Rectal smooth muscle tissue (tissue), 1 donor: ENCODE results near the gene ALG3.
"Not testable (repeated sequence)": the region's sequence is repeated elsewhere in the genome, so short reads cannot be mapped to it uniquely, and the experiment has no call there.

Experiments used
- H3K27ac ChIP-seq: one replicate; pipeline ENCODE4 v1.7.0; 2013; ENCODE audit warnings: low read depth, low read length, inconsistent platforms
- H3K27me3 ChIP-seq: one replicate; pipeline ENCODE4 v1.7.0; 2013; ENCODE audit warnings: low read length; ENCODE audit not compliant: control insufficient read depth, insufficient read depth
- H3K36me3 ChIP-seq: one replicate; pipeline ENCODE4 v1.7.0; 2013; ENCODE audit warnings: low read length; ENCODE audit not compliant: control insufficient read depth, insufficient read depth
- H3K4me1 ChIP-seq: one replicate; pipeline ENCODE4 v1.7.0; 2013; ENCODE audit warnings: low read length; ENCODE audit not compliant: control insufficient read depth, insufficient read depth
- H3K4me3 ChIP-seq: one replicate; pipeline ENCODE4 v1.7.0; 2013; ENCODE audit warnings: low read length
- H3K9ac ChIP-seq: one replicate; pipeline ENCODE4 v1.7.0; 2013; ENCODE audit warnings: low read length

The ALG3 gene

DNA sequence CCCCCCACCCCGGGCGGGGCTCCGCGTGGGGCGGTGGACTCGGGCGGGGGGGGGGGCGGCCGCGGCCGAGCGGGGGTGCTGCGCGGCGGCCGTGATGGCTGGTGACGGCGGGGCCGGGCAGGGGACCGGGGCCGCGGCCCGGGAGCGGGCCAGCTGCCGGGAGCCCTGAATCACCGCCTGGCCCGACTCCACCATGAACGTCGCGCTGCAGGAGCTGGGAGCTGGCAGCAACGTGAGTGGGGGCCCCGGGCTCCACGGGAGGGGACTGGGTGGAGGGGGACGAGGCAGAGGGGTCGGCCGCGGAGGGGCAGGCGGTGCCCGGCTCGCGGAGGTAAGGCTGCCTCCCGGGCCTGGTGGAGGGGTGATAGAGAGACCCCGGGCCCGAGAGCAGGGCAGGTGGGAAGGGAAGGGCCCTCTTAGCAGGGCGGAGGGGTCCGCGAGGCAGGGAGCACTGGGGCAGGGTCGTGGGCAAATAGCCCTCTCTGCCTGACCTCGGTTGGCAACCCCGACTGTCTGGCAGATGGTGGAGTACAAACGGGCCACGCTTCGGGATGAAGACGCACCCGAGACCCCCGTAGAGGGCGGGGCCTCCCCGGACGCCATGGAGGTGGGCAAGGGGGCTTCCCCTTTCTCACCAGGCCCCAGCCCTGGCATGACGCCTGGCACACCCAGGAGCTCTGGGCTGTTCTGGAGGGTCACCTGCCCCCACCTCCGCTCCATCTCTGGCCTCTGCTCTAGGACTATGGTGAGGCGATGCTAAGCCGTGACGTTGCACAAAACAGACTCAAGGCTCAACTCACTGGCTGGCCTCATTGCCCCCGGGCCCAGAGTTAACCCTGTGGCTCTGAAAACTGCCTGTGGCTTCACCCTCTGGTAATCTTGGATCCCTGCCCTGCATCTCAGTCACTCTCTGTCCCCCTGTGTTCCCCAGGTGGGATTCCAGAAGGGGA, 27.5 kb upstream of the ALG3 start, which contains the start of gene ECE2:
Gene ECE2, plus strand, starts transcription at position 62 of the 950 bp plus-strand sequence. Its CDS starts 132 bp downstream, at position 194.
- H3K4me1 ChIP-seq = no peaks in the 10 kb centered on the region
- H3K4me3 ChIP-seq = no peak within 1 kb of the TSS
- H3K27ac ChIP-seq = no peak within 1 kb of the TSS
- H3K9ac ChIP-seq = no peak within 1 kb of the TSS
- H3K27me3 ChIP-seq = peaks cover 15% of the 10 kb centered on the region
- no peaks in the 10 kb centered on the region for H3K36me3 ChIP-seq

DNA sequence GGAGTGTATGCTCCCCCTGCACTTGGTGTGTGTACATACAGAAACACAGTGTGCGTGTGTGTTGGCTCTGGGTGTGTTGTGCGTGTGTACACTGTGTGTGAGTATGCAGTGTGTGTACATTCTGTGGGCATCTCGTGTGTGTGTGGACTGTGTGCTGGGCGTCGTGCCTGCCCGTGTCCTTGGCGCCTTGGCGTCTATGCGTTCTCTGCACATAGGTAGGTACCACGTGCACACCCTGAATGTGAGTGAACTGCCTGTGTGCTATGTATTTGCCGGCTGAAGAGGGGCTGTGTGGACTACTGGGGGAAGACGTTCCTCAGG, 26.6 kb upstream of the ALG3 start:
- no peak overlapping the region for H3K27ac ChIP-seq
- H3K4me1 ChIP-seq = no peaks in the 10 kb centered on the region
- H3K4me3 ChIP-seq = no peak overlapping the region
- H3K27me3 ChIP-seq = peaks cover 15% of the 10 kb centered on the region
- H3K9ac ChIP-seq = no peak overlapping the region
- no peaks in the 10 kb centered on the region for H3K36me3 ChIP-seq

DNA sequence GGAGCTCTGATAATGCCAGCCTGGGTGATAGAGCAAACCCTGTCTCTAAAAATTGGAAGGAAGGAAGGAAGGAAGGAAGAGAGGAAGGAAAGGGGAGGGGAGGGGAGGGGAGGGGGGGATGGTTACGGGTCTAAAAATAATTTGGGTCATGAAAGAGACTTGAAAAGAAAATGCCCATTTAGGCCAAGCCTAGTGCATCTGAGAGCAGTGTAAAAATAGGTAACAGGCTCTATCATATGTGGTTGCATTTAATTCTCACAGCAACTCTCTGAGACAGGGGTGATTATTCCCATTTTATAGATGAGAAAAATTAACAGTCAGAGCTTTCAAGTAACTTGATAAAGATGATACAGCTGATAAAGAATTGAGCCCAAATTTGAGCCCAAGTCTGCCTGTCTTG, 23.5 kb upstream of the ALG3 start:
- no peak overlapping the region for H3K27ac ChIP-seq
- peaks cover 15% of the 10 kb centered on the region for H3K27me3 ChIP-seq
- no peak overlapping the region for H3K4me3 ChIP-seq
- H3K9ac ChIP-seq = no peak overlapping the region
- H3K36me3 ChIP-seq = no peaks in the 10 kb centered on the region
- no peaks in the 10 kb centered on the region for H3K4me1 ChIP-seq

DNA sequence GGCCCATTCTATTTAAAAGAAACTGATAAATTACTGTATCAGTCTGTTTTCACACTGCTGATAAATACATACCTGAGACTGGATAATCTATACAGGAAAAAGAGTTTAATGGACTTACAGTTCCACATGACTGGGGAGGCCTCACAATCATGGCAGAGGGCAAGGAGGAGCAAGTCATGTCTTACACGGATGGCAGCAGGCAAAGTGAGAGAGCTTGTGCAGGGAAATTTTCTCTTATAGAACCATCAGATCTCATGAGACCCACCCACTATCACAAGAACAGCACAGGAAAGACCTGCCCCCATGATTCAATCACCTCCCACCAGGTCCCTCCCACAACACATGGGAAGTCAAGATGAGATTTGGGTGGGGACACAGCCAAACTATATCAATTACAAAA, 18.5 kb upstream of the ALG3 start:
- not testable (repeated sequence) for H3K9ac ChIP-seq, H3K4me1 ChIP-seq, H3K27ac ChIP-seq, H3K4me3 ChIP-seq, H3K36me3 ChIP-seq
- H3K27me3 ChIP-seq = peaks cover 15% of the 10 kb centered on the region

DNA sequence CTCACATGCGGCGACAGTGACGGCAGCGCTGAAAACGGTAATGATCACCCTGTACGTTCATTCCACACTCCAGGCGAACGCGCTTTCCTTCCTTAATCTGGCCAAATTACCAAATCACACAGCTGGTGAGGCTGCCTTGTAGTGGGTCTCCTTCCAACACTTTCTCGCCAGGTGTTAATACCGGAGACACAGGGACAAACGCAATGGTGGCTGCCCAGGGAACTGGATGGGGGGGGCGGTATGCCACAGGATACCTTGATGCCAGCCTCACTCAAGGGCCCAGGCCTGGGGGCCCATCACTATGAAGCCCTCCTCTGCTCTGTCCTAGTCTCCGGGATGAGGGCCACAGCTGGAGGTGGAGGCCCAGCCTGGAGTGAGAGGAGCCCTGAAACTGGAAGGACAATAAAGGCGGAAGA, 14.0 kb upstream of the ALG3 start:
- Histone ChIP-seq H3K4me1 (no peaks in the 10 kb centered on the region), H3K9ac (no peak overlapping the region), H3K27ac (no peak overlapping the region), H3K4me3 (no peak overlapping the region), H3K27me3 (peaks cover 39% of the 10 kb centered on the region), H3K36me3 (no peaks in the 10 kb centered on the region)

DNA sequence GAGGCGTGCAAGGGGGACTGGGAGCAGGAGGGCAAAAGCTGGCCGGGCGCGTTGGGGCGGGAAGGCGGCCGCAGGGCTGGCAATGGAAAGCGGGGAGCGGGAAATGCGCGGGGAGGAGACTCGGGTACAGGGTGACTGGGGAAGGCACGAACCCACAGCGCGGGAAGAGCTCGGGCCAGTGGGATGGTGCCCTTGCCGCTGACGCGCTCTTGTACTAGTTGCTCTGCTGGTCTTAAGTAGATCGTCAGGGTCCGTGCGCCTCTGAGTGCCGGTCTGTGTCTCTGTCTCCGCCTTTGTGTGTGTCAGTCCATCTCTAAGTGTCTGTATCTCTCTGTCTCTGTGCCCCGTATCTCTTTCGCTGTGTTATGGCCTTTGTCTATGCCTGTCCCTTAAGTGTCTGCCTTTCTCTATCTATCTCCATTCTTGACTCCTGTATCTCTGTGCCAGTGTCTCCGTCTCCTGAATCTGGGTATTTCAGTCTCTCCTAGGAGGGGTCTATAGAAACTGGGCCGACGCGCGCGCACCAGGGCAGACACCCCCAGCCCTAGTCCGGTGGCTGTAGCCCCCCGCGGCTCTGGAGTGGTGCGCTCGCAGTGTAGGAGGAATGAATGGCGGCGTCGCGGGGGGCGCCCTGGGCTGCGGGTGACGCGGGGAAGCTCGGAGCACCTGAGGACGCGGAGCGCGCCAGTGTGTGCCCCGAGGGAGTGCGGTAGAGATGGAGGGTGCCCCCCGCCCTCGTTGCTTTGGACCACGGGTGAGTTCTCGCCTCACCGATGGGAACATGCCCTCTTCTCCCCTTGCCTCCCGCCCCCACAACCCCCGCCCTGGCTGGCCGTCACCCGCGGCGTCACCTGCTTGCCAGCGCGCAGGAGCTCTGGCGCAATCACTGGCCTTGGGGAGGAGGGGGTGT, 13.3 kb upstream of the ALG3 start:
- Histone ChIP-seq H3K9ac (no peak overlapping the region), H3K27me3 (peaks cover 39% of the 10 kb centered on the region), H3K27ac (no peak overlapping the region), H3K4me1 (no peaks in the 10 kb centered on the region), H3K36me3 (no peaks in the 10 kb centered on the region), H3K4me3 (peak overlapping the region; percentile 56)

DNA sequence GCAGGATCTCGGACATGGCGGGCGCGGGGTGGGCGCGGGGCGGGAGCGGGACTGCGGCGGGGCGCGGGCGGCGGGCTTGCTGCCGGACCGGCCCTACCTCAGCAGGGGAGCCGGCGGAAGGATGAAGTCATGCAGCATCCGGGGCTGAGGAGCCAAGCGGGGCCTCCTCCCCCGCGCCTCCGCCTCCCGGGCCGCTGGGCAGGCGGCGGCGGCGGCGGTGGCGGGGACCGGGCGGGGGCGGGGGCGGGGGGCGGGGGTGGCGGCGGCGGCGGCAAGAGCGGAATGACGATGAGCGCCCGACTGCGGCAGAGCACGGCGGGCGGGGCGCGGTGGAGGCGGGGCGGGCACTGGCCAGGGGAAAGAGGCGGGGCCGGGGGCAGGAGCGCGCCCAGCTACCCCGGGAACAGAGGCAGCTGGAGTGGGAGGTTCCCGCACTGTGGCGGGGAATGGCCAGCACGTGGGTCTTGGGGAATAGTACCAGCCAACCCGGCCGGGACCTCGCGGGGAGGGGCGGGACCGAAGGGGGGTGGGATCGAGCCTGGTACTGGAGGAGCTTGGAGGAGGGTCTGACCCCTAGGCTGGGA, 12.6 kb upstream of the ALG3 start, which contains the start of gene CAMK2N2:
Gene CAMK2N2, minus strand, starts transcription at position 284 of the 584 bp plus-strand sequence. Its CDS starts 268 bp downstream, at position 16.
- Histone ChIP-seq H3K27me3 (peaks cover 39% of the 10 kb centered on the region), H3K4me1 (no peaks in the 10 kb centered on the region), H3K9ac (no peak within 1 kb of the TSS)

DNA sequence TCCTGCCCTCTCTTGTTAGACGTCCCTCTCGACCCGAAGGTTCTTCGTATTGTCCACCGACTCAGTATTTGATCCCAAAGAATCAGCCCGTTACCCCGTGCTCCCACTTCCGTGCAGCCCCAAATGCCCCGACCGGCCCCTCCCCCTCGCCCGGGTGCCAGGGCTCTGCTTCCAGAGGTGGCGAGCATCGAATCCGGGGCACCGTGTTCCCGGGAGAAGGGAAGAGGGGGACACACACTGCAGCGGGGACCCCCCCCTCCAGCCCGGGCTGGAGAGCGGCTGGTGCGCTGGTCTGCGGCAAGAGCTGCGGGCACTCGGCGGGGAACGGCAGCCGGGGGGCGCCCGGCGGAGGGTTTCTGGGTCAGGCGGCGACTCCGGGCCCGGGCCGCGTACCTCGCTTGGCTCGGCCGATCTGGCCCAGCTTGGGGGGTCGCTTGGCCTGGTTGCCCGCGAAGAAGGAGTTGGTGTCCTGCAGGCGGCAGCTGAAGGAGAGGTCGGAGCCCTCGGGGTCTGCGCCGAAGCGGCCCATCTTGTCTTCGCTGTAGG, 12.0 kb upstream of the ALG3 start:
- peaks cover 39% of the 10 kb centered on the region for H3K27me3 ChIP-seq

More for the DNA sequence above, 12.6 kb upstream of the ALG3 start, which contains the start of gene CAMK2N2:
- H3K36me3 ChIP-seq = no peaks in the 10 kb centered on the region
- no peak within 1 kb of the TSS for H3K27ac ChIP-seq
- peak within 1 kb of the TSS; percentile 56 for H3K4me3 ChIP-seq

DNA sequence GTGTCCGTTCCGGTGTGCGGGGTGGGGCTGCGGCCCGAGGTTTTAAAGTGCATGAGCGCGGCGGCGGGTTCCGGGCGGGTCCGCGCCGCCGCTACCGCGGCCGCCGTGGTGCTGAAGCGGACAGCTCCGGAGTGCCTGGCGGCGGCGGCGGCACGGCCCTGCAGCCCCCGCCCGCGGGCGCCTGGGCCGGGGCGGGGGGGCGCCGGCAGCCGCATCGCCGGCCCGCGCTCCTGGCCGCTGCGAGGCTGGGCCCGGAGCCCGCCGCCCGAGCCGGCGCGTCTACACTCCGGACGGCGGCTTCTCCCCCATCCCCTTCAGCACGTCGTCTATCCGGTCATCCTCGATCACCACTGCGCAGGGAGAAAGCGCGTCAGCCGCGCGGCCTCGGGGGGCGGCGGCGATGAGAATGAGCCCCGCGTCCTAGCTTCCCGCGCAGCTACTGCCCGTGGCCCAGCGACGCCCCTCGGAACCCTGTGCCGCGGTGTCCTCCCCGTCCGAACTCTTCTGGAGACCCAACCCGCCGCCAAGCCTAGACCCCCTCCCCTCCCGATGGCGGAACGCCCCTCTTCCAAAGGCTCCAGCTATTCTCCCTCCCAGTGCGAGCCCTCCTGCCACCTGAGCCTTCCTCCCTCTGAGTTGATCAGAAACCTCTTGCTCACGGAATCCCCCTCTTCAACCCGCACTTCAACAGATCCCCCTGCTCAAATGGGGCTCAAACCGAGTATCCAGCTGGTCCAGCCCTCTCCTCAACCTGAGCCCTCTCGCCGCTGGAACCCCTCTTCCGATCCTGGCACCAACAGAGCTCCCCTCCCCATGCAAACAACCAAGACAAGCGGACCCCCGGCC, 11.3 kb upstream of the ALG3 start:
- H3K9ac ChIP-seq = no peak overlapping the region
- H3K4me1 ChIP-seq = no peaks in the 10 kb centered on the region
- H3K27me3 ChIP-seq = peaks cover 39% of the 10 kb centered on the region
- no peaks in the 10 kb centered on the region for H3K36me3 ChIP-seq
- H3K4me3 ChIP-seq = peak overlapping the region; percentile 10
- H3K27ac ChIP-seq = no peak overlapping the region

More for the DNA sequence above, 12.0 kb upstream of the ALG3 start:
- no peaks in the 10 kb centered on the region for H3K4me1 ChIP-seq
- H3K36me3 ChIP-seq = no peaks in the 10 kb centered on the region
- H3K9ac ChIP-seq = no peak overlapping the region
- H3K4me3 ChIP-seq = peak overlapping the region; percentile 44
- no peak overlapping the region for H3K27ac ChIP-seq

DNA sequence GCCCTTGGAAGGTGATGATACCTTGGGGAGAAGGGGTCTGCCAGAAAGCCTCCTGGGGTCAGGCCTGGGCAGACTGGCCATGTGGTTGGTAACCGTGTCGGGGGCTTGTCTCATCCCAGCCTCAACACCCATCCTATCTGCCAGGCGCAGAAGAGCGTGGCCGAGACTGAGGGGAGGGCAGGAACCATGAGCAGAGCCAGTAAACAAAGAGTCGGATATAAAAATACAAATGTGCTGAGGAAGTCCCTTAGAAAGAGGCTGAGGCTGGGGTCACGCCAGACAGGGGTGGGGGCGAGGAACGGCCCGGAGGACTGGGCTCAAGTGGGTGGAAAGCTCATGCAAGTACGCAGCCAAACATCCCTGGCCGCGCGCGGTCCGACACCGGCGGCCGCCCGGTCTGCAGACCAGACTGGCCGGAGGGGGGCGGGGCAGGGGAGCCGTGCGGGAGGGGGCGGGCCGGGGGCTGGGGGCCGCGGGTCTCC, 10.7 kb upstream of the ALG3 start:
- no peak overlapping the region for H3K27ac ChIP-seq
- H3K4me1 ChIP-seq = no peaks in the 10 kb centered on the region
- no peaks in the 10 kb centered on the region for H3K36me3 ChIP-seq
- H3K4me3 ChIP-seq = no peak overlapping the region
- H3K9ac ChIP-seq = no peak overlapping the region
- H3K27me3 ChIP-seq = peaks cover 36% of the 10 kb centered on the region

DNA sequence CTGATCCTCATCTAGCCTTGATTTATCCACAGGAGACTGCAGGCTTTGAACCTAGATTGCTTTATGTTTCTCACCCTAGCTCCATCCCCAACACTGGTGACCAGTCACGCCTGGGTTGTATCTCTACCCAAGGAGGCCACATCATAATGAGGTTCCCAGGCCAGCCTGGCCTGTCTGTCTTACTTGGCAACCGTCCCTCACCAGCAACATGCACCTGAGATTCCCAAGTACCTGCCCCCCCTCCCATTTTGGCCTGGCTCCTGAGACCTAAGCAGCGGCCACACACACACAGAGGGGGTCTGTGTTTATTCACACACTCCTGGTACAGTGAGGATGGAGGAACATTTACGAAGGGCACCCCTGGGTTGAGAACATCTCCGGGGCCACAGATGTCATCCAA, 10.2 kb upstream of the ALG3 start:
- H3K36me3 ChIP-seq = no peaks in the 10 kb centered on the region
- H3K4me1 ChIP-seq = no peaks in the 10 kb centered on the region
- H3K27me3 ChIP-seq = peaks cover 36% of the 10 kb centered on the region
- H3K9ac ChIP-seq = no peak overlapping the region
- no peak overlapping the region for H3K27ac ChIP-seq
- no peak overlapping the region for H3K4me3 ChIP-seq
